Glutamatergic neuron (in vitro differentiated cells): ENCODE measurements around the gene PRR5L. TPM values are rescaled to one million over a fixed set of nuclear protein-coding genes. Genes with fewer than 3 reads are reported as not detected.

Source experiments
- DNase-seq: peaks from one replicate; pipeline ENCODE4 v3.0.0; 2022
- H3K27ac Mint-ChIP-seq: one replicate; pipeline ENCODE4 v1.8.0; 2020; ENCODE audit warnings: mild to moderate bottlenecking, mixed read lengths, inconsistent platforms; ENCODE audit not compliant: unreplicated experiment
- H3K27me3 Mint-ChIP-seq: one replicate; pipeline ENCODE4 v1.8.0; 2020; ENCODE audit warnings: mild to moderate bottlenecking, moderate library complexity, mixed read lengths, inconsistent platforms; ENCODE audit not compliant: unreplicated experiment
- H3K36me3 Mint-ChIP-seq: one replicate; pipeline ENCODE4 v1.8.0; 2020; ENCODE audit warnings: mild to moderate bottlenecking, mixed read lengths, inconsistent platforms; ENCODE audit not compliant: unreplicated experiment
- H3K4me1 Mint-ChIP-seq: one replicate; pipeline ENCODE4 v1.8.0; 2020; ENCODE audit warnings: mild to moderate bottlenecking, low read depth, mixed read lengths, inconsistent platforms; ENCODE audit not compliant: unreplicated experiment
- H3K4me3 Mint-ChIP-seq: one replicate; pipeline ENCODE4 v1.8.0; 2020; ENCODE audit warnings: mild to moderate bottlenecking, mixed read lengths, inconsistent platforms; ENCODE audit not compliant: unreplicated experiment
- H3K9me3 Mint-ChIP-seq: one replicate; pipeline ENCODE4 v1.8.0; 2020; ENCODE audit warnings: mild to moderate bottlenecking, moderate library complexity, mixed read lengths, inconsistent platforms; ENCODE audit not compliant: unreplicated experiment
- total RNA-seq: library from RNA; stranded (reverse); fragmentation: NEBNext Ultra II Directional; extraction: Animal tissue kit (Norgen Biotek cat#: 25700); gene quantifications from one replicate; pipeline ENCODE4 v1.2.1, GENCODE V29; 2021; ENCODE audit not compliant: unreplicated experiment
- TF ChIP-seq, protein P1 (sequence below): fragments of 200-600 bp; sonication (generic); IDR thresholded peaks from one replicate; pipeline ENCODE4 v1.5.0; 2021; ENCODE audit not compliant: partially characterized antibody, unreplicated experiment

PRR5L gene
- total RNA-seq, 1 donor from 2014 or later = 1.6 TPM

DNA sequence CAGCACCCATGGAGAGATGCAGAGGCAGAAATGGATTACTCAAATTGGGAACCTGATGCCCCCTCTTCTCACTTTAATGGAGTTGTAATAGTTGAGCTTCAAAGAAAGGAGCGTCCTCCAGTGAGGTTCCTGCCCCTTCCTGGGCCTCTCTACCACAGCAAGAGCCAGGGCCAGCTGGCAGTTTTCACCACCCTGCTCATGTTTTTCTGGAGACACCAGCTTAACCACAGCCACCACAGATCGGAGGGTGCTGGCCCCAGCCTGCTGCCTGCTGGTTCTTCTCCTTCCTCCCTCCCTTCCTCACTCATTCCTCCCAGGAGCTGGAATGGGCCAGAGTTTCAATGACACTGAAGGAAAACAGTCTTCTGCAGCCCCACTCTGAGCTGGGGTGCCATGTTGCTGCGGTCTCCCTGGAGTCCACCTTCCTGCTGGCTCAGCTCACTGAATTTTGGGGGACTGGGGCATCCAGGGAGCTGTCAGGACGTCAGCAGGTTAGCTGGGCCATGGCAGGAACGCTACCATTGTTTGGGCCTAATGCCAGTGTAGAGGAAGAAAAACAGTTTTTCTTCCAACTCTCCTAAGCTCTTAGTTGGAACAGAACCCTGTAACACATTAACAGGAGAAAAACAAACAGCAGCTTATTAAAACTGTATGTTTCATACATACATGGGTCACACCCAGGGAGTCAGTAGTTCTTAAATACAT is 156.3 kb downstream of the PRR5L start:
- peaks cover 4% of the 10 kb centered on the region for H3K9me3 Mint-ChIP-seq
- peaks cover 5% of the 10 kb centered on the region for H3K27me3 Mint-ChIP-seq
- no peaks in the 10 kb centered on the region for H3K36me3 Mint-ChIP-seq
- H3K4me3 Mint-ChIP-seq = no peak overlapping the region
- no peak overlapping the region for H3K27ac Mint-ChIP-seq
- TF ChIP-seq, protein P1, sequence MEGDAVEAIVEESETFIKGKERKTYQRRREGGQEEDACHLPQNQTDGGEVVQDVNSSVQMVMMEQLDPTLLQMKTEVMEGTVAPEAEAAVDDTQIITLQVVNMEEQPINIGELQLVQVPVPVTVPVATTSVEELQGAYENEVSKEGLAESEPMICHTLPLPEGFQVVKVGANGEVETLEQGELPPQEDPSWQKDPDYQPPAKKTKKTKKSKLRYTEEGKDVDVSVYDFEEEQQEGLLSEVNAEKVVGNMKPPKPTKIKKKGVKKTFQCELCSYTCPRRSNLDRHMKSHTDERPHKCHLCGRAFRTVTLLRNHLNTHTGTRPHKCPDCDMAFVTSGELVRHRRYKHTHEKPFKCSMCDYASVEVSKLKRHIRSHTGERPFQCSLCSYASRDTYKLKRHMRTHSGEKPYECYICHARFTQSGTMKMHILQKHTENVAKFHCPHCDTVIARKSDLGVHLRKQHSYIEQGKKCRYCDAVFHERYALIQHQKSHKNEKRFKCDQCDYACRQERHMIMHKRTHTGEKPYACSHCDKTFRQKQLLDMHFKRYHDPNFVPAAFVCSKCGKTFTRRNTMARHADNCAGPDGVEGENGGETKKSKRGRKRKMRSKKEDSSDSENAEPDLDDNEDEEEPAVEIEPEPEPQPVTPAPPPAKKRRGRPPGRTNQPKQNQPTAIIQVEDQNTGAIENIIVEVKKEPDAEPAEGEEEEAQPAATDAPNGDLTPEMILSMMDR = no peak
- H3K4me1 Mint-ChIP-seq = peaks cover 9% of the 10 kb centered on the region
- DNase-seq = no peak

- H3K9me3 Mint-ChIP-seq = peaks cover 4% of the 10 kb centered on the region
- peaks cover 9% of the 10 kb centered on the region for H3K4me1 Mint-ChIP-seq
- no peaks in the 10 kb centered on the region for H3K36me3 Mint-ChIP-seq
- no peak overlapping the region for H3K4me3 Mint-ChIP-seq
- peaks cover 5% of the 10 kb centered on the region for H3K27me3 Mint-ChIP-seq
- TF ChIP-seq, protein P1 = no peak
- no peak overlapping the region for H3K27ac Mint-ChIP-seq
- no peak for DNase-seq
Observed at GRCh38 chr11:36452961-36453360, 156.9 kb downstream of the PRR5L start.

DNA sequence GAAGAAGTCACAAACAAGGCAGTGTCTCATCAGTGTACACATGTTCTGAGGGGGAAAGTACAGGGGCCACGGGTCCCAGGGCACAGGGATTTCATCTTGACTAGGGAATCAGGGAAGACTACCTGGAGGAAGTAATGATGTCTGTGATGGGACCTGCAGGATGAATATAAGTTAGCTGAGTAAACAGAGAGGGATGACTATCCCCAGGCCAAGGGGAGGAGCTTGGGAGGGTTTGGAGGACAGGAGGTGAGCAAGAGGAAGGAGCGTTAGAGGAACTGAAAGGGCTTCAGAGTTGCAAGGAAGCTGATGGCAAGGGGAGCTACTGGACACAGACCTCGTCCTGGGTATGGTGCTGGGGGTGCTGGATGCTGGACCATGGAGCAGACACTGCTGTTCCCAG is 157.6 kb downstream of the PRR5L start:
- Mint-ChIP-seq H3K4me3 (no peak overlapping the region), H3K4me1 (peaks cover 9% of the 10 kb centered on the region), H3K9me3 (peaks cover 4% of the 10 kb centered on the region), H3K27me3 (peaks cover 5% of the 10 kb centered on the region), H3K27ac (no peak overlapping the region), H3K36me3 (no peaks in the 10 kb centered on the region)
- DNase-seq = no peak
- TF ChIP-seq, protein P1 = no peak

DNA sequence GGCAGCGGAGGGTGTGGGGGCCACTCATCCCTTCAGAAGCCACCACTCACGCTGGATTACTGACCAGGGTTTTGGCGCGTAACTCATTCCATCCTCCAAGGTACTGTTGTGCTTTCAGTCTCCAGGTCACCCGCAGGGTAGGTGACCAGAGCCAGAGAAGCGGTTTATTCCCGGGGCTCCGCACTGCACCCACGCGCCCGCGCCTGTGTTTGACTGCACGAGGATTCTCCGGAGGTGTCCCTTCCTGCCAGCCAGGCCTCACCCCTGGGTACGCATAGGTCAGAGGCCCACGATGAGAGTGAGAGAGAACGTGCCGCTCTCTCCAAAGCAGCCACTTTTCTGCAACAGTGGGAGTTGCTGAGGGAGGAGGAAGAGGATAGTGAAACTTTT is 158.5 kb downstream of the PRR5L start:
- Mint-ChIP-seq H3K27ac (no peak overlapping the region), H3K4me1 (peaks cover 9% of the 10 kb centered on the region), H3K4me3 (no peak overlapping the region), H3K9me3 (peaks cover 6% of the 10 kb centered on the region), H3K27me3 (peaks cover 4% of the 10 kb centered on the region), H3K36me3 (no peaks in the 10 kb centered on the region)
- no peak for DNase-seq
- TF ChIP-seq, protein P1 = no peak

GRCh38 chr11:36454941-36455631 is 159.0 kb downstream of the PRR5L start:
- no peak for DNase-seq
- Mint-ChIP-seq H3K27ac (no peak overlapping the region), H3K4me3 (no peak overlapping the region), H3K27me3 (peaks cover 2% of the 10 kb centered on the region), H3K4me1 (peaks cover 10% of the 10 kb centered on the region), H3K9me3 (peaks cover 6% of the 10 kb centered on the region), H3K36me3 (no peaks in the 10 kb centered on the region)
- TF ChIP-seq, protein P1 = no peak
